ENCODE measurements around the gene RILPL1. TPM values are rescaled to one million over a fixed set of nuclear protein-coding genes. Genes with fewer than 3 reads are reported as not detected.
A peak's percentile ranks its signal among the peaks of the same experiment; 100 is the strongest.

The RILPL1 gene
- total RNA-seq, 1 experiment from 2014 or later = 10.2 TPM

DNA sequence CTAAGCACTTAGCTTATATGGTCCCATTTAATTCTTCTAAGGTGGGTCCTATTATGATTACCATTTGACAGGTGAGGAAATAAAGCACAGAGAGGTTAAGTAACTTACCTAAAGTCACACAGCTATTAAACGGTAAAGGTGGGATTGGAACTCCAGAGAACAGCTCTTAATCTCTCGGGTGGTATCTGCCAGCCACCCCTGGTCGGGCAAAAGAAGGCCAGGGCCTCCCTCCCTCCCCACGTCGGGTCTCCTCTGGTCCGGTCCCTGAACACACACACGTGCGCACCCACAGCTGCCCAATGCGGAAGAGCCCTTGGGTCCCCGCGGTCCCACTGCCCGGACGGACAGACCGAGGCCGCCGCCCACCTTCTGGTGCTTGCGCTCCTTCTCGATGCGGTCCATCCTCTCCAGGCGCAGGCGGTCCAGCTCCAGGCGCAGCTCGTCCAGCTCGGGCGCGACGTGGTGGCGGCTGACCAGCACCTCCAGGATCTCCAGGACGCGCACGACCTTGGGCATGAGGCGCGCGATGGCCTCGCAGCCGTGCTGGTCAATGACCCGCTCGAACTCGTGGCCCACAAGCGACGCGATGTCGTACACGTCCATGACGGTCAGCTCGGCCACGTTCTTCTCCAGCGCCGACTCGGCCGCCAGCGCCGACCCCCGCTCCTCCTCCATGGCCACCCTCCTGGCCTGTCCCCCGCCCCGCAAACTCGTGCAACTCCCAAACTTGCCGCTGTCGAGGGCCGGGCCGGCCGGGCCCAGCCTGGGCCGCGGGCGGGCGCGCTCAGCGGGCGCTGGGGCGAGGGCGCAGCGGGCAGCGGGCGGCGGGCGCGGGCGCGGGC lies 490 bp downstream of the RILPL1 start:
- intact Hi-C loops (cut with micrococcal nuclease; ENCODE audit: unreplicated experiment) = no loop called here
- Histone ChIP-seq H3K36me3 (ENCODE audit: insufficient read depth, low read length, poor library complexity, severe bottlenecking) (no peaks in the 10 kb centered on the region), H3K4me3 (ENCODE audit: low read depth, low read length, poor library complexity, severe bottlenecking) (peak overlapping the region; percentile 80), H3K4me1 (ENCODE audit: insufficient read depth, low read length, poor library complexity, severe bottlenecking) (peaks cover 10% of the 10 kb centered on the region), H3K27me3 (replicated peaks; ENCODE audit: insufficient read depth, low read depth, low read length, poor library complexity) (no peaks in the 10 kb centered on the region), H3K9me3 (ENCODE audit: low read depth, low read length, poor library complexity, severe bottlenecking) (no peaks in the 10 kb centered on the region), H3K27ac (ENCODE audit: low read depth, low read length, poor library complexity, severe bottlenecking) (peak overlapping the region; percentile 54)
- POLR2A ChIA-PET (ENCODE audit: low non-redundant PET) = no interaction called here
- CTCF ChIA-PET = no interaction called here
- DNase-seq (ENCODE audit: low spot score) = peak; percentile 41
- no peak for TF ChIP-seq EZH2 (IDR thresholded peaks at IDR 0.05; ENCODE audit: borderline replicate concordance, low read depth, low read length, poor library complexity, severe bottlenecking)
- TF ChIP-seq, protein P1, sequence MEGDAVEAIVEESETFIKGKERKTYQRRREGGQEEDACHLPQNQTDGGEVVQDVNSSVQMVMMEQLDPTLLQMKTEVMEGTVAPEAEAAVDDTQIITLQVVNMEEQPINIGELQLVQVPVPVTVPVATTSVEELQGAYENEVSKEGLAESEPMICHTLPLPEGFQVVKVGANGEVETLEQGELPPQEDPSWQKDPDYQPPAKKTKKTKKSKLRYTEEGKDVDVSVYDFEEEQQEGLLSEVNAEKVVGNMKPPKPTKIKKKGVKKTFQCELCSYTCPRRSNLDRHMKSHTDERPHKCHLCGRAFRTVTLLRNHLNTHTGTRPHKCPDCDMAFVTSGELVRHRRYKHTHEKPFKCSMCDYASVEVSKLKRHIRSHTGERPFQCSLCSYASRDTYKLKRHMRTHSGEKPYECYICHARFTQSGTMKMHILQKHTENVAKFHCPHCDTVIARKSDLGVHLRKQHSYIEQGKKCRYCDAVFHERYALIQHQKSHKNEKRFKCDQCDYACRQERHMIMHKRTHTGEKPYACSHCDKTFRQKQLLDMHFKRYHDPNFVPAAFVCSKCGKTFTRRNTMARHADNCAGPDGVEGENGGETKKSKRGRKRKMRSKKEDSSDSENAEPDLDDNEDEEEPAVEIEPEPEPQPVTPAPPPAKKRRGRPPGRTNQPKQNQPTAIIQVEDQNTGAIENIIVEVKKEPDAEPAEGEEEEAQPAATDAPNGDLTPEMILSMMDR (conservative IDR thresholded peaks at IDR 0.05; ENCODE audit: low read depth, low read length) = no peak
- no TSS peak for BruUV-seq (replicated peaks)

GRCh38 chr12:123532019-123532418 lies 1.5 kb downstream of the RILPL1 start:
- intact Hi-C loops (cut with micrococcal nuclease; ENCODE audit: unreplicated experiment) = no loop called here
- CTCF ChIA-PET = interaction anchor here (0.7 kb wide), 1 partner anchor 50 kb away, joined by 5 read pairs; no protein-coding TSS in a partner anchor
- TF ChIP-seq EZH2 (IDR thresholded peaks at IDR 0.05; ENCODE audit: borderline replicate concordance, low read depth, low read length, poor library complexity, severe bottlenecking) = no peak
- TF ChIP-seq, protein P1 (conservative IDR thresholded peaks at IDR 0.05; ENCODE audit: low read depth, low read length) = no peak
- POLR2A ChIA-PET (ENCODE audit: low non-redundant PET) = no interaction called here
- no peaks in the 10 kb centered on the region for H3K36me3 ChIP-seq (ENCODE audit: insufficient read depth, low read length, poor library complexity, severe bottlenecking)
- H3K4me3 ChIP-seq (ENCODE audit: low read depth, low read length, poor library complexity, severe bottlenecking) = peak overlapping the region; percentile 80
- no peak for DNase-seq (ENCODE audit: low spot score)
- H3K27me3 ChIP-seq (replicated peaks; ENCODE audit: insufficient read depth, low read depth, low read length, poor library complexity) = no peaks in the 10 kb centered on the region
- BruUV-seq (replicated peaks) = no TSS peak
- H3K27ac ChIP-seq (ENCODE audit: low read depth, low read length, poor library complexity, severe bottlenecking) = no peak overlapping the region
- peaks cover 10% of the 10 kb centered on the region for H3K4me1 ChIP-seq (ENCODE audit: insufficient read depth, low read length, poor library complexity, severe bottlenecking)
- H3K9me3 ChIP-seq (ENCODE audit: low read depth, low read length, poor library complexity, severe bottlenecking) = no peaks in the 10 kb centered on the region

DNA sequence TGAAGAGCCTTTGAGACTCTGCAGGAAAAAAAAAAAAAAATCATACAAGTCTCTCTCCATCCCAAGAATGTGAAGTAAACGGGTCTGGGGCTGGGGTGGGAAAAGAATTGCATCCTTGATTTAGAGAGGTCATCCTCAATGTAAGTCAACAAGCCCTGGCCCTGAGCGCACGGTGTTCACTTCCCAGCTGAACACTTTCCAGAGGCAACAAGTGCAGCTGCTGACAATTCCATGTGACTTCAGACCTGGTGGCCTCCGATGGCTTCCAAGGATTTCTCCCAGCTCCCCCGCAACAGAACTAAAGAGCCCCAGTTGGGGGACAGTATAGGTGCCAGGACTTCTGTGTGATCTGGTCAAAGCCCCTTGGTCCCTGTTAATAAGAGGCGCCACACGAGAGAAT lies 2.4 kb downstream of the RILPL1 start:
- POLR2A ChIA-PET (ENCODE audit: low non-redundant PET) = interaction anchor here (0.7 kb wide), 1 partner anchor 126 kb away, joined by 6 read pairs; no protein-coding TSS in a partner anchor
- Histone ChIP-seq H3K9me3 (ENCODE audit: low read depth, low read length, poor library complexity, severe bottlenecking) (no peaks in the 10 kb centered on the region), H3K36me3 (ENCODE audit: insufficient read depth, low read length, poor library complexity, severe bottlenecking) (no peaks in the 10 kb centered on the region), H3K4me1 (ENCODE audit: insufficient read depth, low read length, poor library complexity, severe bottlenecking) (peaks cover 10% of the 10 kb centered on the region), H3K27ac (ENCODE audit: low read depth, low read length, poor library complexity, severe bottlenecking) (no peak overlapping the region), H3K4me3 (ENCODE audit: low read depth, low read length, poor library complexity, severe bottlenecking) (no peak overlapping the region), H3K27me3 (replicated peaks; ENCODE audit: insufficient read depth, low read depth, low read length, poor library complexity) (no peaks in the 10 kb centered on the region)
- no TSS peak for BruUV-seq (replicated peaks)
- TF ChIP-seq EZH2 (IDR thresholded peaks at IDR 0.05; ENCODE audit: borderline replicate concordance, low read depth, low read length, poor library complexity, severe bottlenecking) = no peak
- TF ChIP-seq, protein P1 (conservative IDR thresholded peaks at IDR 0.05; ENCODE audit: low read depth, low read length) = no peak
- no peak for DNase-seq (ENCODE audit: low spot score)
- intact Hi-C loops (cut with micrococcal nuclease; ENCODE audit: unreplicated experiment) = no loop called here
- CTCF ChIA-PET = no interaction called here

Measured in A673 (cell line).